Stomach (tissue), 4 donors: ENCODE measurements around the gene IKZF1.

Experiments used
- CTCF ChIP-seq, 7 experiments: fragments of 450-650 bp in 4 of 7; fragments of 200-600 bp in 3 of 7; sonication (generic) in 3 of 7; IDR thresholded peaks; one replicate each; pipeline ENCODE4 v1.5.1; 2016 to 2019; ENCODE audit warnings: antibody characterized with exemption in 7 of 7, control low read depth in 2 of 7, mild to moderate bottlenecking in 1 of 7
- EP300 ChIP-seq: sonication (generic); formaldehyde crosslinking; IDR thresholded peaks from one replicate; pipeline ENCODE4 v1.6.1; 2017; ENCODE audit warnings: antibody characterized with exemption
- POLR2A ChIP-seq, 4 donors: fragments of 450-650 bp; IDR thresholded peaks; one replicate each; pipeline ENCODE4 v1.6.1; 2016; ENCODE audit warnings: antibody characterized with exemption in 4 of 4, control low read depth in 2 of 4, mild to moderate bottlenecking in 1 of 4, moderate library complexity in 1 of 4
- POLR2AphosphoS5 ChIP-seq, 3 donors: sonication (generic); formaldehyde crosslinking; IDR thresholded peaks; one replicate each; pipeline ENCODE4 v1.6.1; 2016; ENCODE audit warnings: antibody characterized with exemption in 3 of 3

GRCh38 chr7:50357426-50357825, 52.9 kb downstream of the IKZF1 start:
- no peak for TF ChIP-seq CTCF (IDR thresholded peaks at IDR 0.05)
- TF ChIP-seq POLR2AphosphoS5 (IDR thresholded peaks at IDR 0.05): no peak
- no peak for TF ChIP-seq POLR2A (IDR thresholded peaks at IDR 0.05)
- no peak for TF ChIP-seq EP300
